ENCODE data around the gene ABLIM2.

DNA sequence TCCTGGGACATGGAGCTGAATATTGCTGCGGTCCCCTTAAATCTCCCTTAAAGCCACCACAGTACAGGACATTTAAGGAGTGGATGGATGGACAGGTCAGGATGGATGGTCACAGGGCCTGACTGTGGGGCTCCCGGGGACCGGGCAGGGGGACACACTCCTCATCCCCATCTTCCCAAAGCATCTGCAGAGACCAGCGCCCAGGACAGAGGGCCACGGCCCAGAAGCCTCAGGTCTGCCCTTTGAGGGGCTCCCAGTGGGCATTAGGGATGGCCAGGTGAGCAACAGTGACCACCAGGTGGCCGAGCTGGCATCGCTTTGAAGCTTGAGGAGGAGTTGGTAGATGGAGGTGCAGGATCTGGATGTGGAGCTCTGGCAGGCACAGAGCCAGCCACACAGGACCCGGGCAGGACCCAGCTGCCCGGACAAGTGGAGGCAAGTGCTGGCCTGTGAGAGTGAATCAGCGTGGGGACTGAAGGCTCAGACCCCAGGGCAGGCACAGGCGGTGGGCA lies 51.4 kb downstream of the ABLIM2 start:
- TF ChIP-seq, protein P1, sequence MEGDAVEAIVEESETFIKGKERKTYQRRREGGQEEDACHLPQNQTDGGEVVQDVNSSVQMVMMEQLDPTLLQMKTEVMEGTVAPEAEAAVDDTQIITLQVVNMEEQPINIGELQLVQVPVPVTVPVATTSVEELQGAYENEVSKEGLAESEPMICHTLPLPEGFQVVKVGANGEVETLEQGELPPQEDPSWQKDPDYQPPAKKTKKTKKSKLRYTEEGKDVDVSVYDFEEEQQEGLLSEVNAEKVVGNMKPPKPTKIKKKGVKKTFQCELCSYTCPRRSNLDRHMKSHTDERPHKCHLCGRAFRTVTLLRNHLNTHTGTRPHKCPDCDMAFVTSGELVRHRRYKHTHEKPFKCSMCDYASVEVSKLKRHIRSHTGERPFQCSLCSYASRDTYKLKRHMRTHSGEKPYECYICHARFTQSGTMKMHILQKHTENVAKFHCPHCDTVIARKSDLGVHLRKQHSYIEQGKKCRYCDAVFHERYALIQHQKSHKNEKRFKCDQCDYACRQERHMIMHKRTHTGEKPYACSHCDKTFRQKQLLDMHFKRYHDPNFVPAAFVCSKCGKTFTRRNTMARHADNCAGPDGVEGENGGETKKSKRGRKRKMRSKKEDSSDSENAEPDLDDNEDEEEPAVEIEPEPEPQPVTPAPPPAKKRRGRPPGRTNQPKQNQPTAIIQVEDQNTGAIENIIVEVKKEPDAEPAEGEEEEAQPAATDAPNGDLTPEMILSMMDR (conservative IDR thresholded peaks at IDR 0.05): no peak
- TF ChIP-seq ZFX (IDR thresholded peaks at IDR 0.05): no peak

All from C4-2B (cell line).